GM18873 (cell line): ENCODE measurements around the gene HACE1.
"Not testable (repeated sequence)": the region's sequence is repeated elsewhere in the genome, so short reads cannot be mapped to it uniquely, and the experiment has no call there.

Experiments used
- ATAC-seq: cut with Tn5 transposase; IDR thresholded peaks from one replicate; pipeline ENCODE4 v1.9.1; 2021; ENCODE audit warnings: mild to moderate bottlenecking, moderate library complexity, moderate number of reproducible peaks; ENCODE audit not compliant: unreplicated experiment, low FRiP score

HACE1 gene

GRCh38 chr6:104859225-104860146 is at the start of gene HACE1:
TSS of gene HACE1 (minus strand) at chr6:104859919. CDS start at chr6:104859642, 277 bp downstream.
- ATAC-seq = peak; percentile 98

- ATAC-seq = no peak
Measured at GRCh38 chr6:104908888-104909525, 49.3 kb upstream of the HACE1 start.

- ATAC-seq = no peak
Measured at GRCh38 chr6:104908031-104908887, 48.5 kb upstream of the HACE1 start.

GRCh38 chr6:104898893-104899292 is 39.2 kb upstream of the HACE1 start:
- ATAC-seq = not testable (repeated sequence)

- ATAC-seq = no peak
Measured at GRCh38 chr6:104896914-104897313, 37.2 kb upstream of the HACE1 start.

GRCh38 chr6:104888066-104888465 is 28.3 kb upstream of the HACE1 start:
- ATAC-seq = no peak

GRCh38 chr6:104887350-104887749 is 27.6 kb upstream of the HACE1 start:
- ATAC-seq = no peak

GRCh38 chr6:104885518-104886043 is 25.9 kb upstream of the HACE1 start:
- no peak for ATAC-seq

- no peak for ATAC-seq
Measured at GRCh38 chr6:104884867-104885517, 25.3 kb upstream of the HACE1 start.

GRCh38 chr6:104881964-104882668 is 22.4 kb upstream of the HACE1 start:
- ATAC-seq = no peak

- ATAC-seq = no peak
Measured at GRCh38 chr6:104862456-104862855, 2.7 kb upstream of the HACE1 start.

- no peak for ATAC-seq
Measured at GRCh38 chr6:104860221-104860620, 502 bp upstream of the HACE1 start.

- no peak for ATAC-seq
Measured at GRCh38 chr6:104858642-104859041, 1.1 kb downstream of the HACE1 start.

- ATAC-seq = no peak
Measured at GRCh38 chr6:104855507-104855906, 4.2 kb downstream of the HACE1 start.

- not testable (repeated sequence) for ATAC-seq
Measured at GRCh38 chr6:104847721-104848120, 12.0 kb downstream of the HACE1 start.

- no peak for ATAC-seq
Measured at GRCh38 chr6:104843229-104843628, 16.5 kb downstream of the HACE1 start.

GRCh38 chr6:104837158-104837557 is 22.6 kb downstream of the HACE1 start:
- no peak for ATAC-seq

GRCh38 chr6:104836479-104837020 is 23.2 kb downstream of the HACE1 start:
- ATAC-seq = not testable (repeated sequence)

GRCh38 chr6:104835782-104836181 is 23.9 kb downstream of the HACE1 start:
- no peak for ATAC-seq
